HepG2 (cell line): ENCODE data around the gene ZNF138. TPM values are rescaled to one million over a fixed set of nuclear protein-coding genes. Genes with fewer than 3 reads are reported as not detected.

Experiments used
- CENPX ChIP-seq: sonication (generic); formaldehyde crosslinking; IDR thresholded peaks from 2 replicates; pipeline ENCODE4 v1.9.0; 2021; ENCODE audit warnings: mild to moderate bottlenecking, missing genetic modification reagents, moderate library complexity
- HHEX ChIP-seq: IDR thresholded peaks from 2 replicates; pipeline ENCODE4 v1.6.1; 2016; ENCODE audit warnings: control low read depth
- KLF13 ChIP-seq: sonication (generic); formaldehyde crosslinking; IDR thresholded peaks from 2 replicates; pipeline ENCODE4 v1.4.0; 2020; ENCODE audit warnings: mild to moderate bottlenecking, missing genetic modification reagents
- KLF16 ChIP-seq, 2 experiments: sonication (generic) in 1 of 2; formaldehyde crosslinking in 1 of 2; IDR thresholded peaks; 2 replicates each; pipeline versions ENCODE4 v1.6.1 to v1.8.0; 2016 to 2023; ENCODE audit warnings: missing genetic modification reagents in 2 of 2, missing compliant biosample characterization in 1 of 2
- PRDM4 ChIP-seq: sonication (generic); formaldehyde crosslinking; IDR thresholded peaks from 2 replicates; pipeline ENCODE4 v1.9.0; 2021; ENCODE audit warnings: missing genetic modification reagents, borderline replicate concordance
- RARG ChIP-seq: sonication (generic); formaldehyde crosslinking; IDR thresholded peaks from 2 replicates; pipeline ENCODE4 v1.4.0; 2020; ENCODE audit warnings: low read depth, mild to moderate bottlenecking, missing genetic modification reagents
- RBAK ChIP-seq: sonication (generic); formaldehyde crosslinking; IDR thresholded peaks from 2 replicates; pipeline ENCODE4 v1.5.1; 2020; ENCODE audit warnings: mild to moderate bottlenecking, missing genetic modification reagents
- SMARCC2 ChIP-seq: fragments of 450-650 bp; IDR thresholded peaks from 2 replicates; pipeline ENCODE4 v1.6.1; 2017; ENCODE audit warnings: antibody characterized with exemption, mild to moderate bottlenecking
- SNAPC2 ChIP-seq: sonication (generic); formaldehyde crosslinking; IDR thresholded peaks from 2 replicates; pipeline ENCODE4 v1.8.1; 2022; ENCODE audit warnings: mild to moderate bottlenecking, missing genetic modification reagents
- THAP11 ChIP-seq: IDR thresholded peaks from 2 replicates; pipeline ENCODE4 v1.6.1; 2016; ENCODE audit warnings: missing biosample characterization, missing genetic modification reagents
- ZC3H4 ChIP-seq: sonication (generic); formaldehyde crosslinking; IDR thresholded peaks from 2 replicates; pipeline ENCODE4 v1.4.0; 2020; ENCODE audit warnings: missing genetic modification reagents, borderline replicate concordance
- ZFYVE20 ChIP-seq: sonication (generic); formaldehyde crosslinking; IDR thresholded peaks from 2 replicates; pipeline ENCODE4 v1.8.0; 2023; ENCODE audit warnings: low read depth, mild to moderate bottlenecking, moderate library complexity, missing genetic modification reagents, borderline replicate concordance
- ZMYM3 ChIP-seq: sonication (generic); formaldehyde crosslinking; IDR thresholded peaks from 2 replicates; pipeline ENCODE4 v1.5.1; 2020; ENCODE audit warnings: mild to moderate bottlenecking, missing genetic modification reagents
- ZMYM4 ChIP-seq: sonication (generic); formaldehyde crosslinking; IDR thresholded peaks from 2 replicates; pipeline ENCODE4 v1.8.1; 2023; ENCODE audit warnings: mild to moderate bottlenecking, missing genetic modification reagents
- ZNF431 ChIP-seq: sonication (generic); formaldehyde crosslinking; IDR thresholded peaks from 2 replicates; pipeline ENCODE4 v1.9.0; 2022; ENCODE audit warnings: missing genetic modification reagents, low read depth, mild to moderate bottlenecking, borderline replicate concordance
- ZNF441 ChIP-seq: sonication (generic); formaldehyde crosslinking; IDR thresholded peaks from 2 replicates; pipeline ENCODE4 v1.7.0; 2021; ENCODE audit warnings: missing genetic modification reagents, borderline replicate concordance
- ZNF646 ChIP-seq: sonication (generic); formaldehyde crosslinking; IDR thresholded peaks from 2 replicates; pipeline ENCODE4 v1.9.0; 2021; ENCODE audit warnings: mild to moderate bottlenecking, missing genetic modification reagents
- ZXDC ChIP-seq: sonication (generic); formaldehyde crosslinking; IDR thresholded peaks from 2 replicates; pipeline ENCODE4 v1.5.0; 2020; ENCODE audit warnings: mild to moderate bottlenecking, missing genetic modification reagents
- polyA plus RNA-seq, 8 experiments: library from polyadenylated mRNA; depleted of rRNA in 3 of 8; stranded (reverse) in 7 of 8; unstranded in 1 of 8; fragments of >200 nt; fragmentation: Illumina TruSeq in 4 of 8; extraction: Trizol in 4 of 8; gene quantifications; 2 replicates each; pipeline versions ENCODE4 v1.2.1 to v1.2.3, GENCODE V29; 2011 to 2016; ENCODE audit warnings: low read depth in 4 of 8, missing spikeins in 1 of 8, mixed read lengths in 1 of 8; ENCODE audit not compliant: insufficient read depth in 1 of 8
- total RNA-seq, 5 experiments: library from RNA; depleted of rRNA; stranded (reverse); fragments of >200 nt; fragmentation: Illumina TruSeq; extraction: Trizol; gene quantifications; 2 replicates each; pipeline ENCODE4 v1.2.3, GENCODE V29; 2016; ENCODE audit warnings: low read depth in 1 of 5

ZNF138 gene
- total and polyA plus RNA-seq, 2 of the 13 experiments (the other 11 are each of a cell fraction or from before 2014, with no cell fraction given), result 2.7 to 5.8 TPM

- TF ChIP-seq PRDM4 (CRISPR knock-in tag) (no peak), RBAK (CRISPR knock-in tag) (peak; percentile 80; the same call in 1 of the 2 replicates), SMARCC2 (no peak), HHEX (CRISPR knock-in tag) (no peak), SNAPC2 (no peak), ZFYVE20 (CRISPR knock-in tag) (no peak), KLF16 (CRISPR knock-in tag; IDR thresholded peaks at IDR 0.05) (peak in 1 of 2 experiments; percentile 45; a peak in 1 of 4 replicates), ZMYM3 (CRISPR knock-in tag) (0 out of 2 replicates have a peak, but pooled peaks have one; percentile 26), ZNF431 (no peak), CENPX (no peak), THAP11 (CRISPR knock-in tag) (peak; percentile 58), ZNF441 (CRISPR knock-in tag) (no peak), ZC3H4 (CRISPR knock-in tag) (no peak), RARG (0 out of 2 replicates have a peak, but pooled peaks have one; percentile 43), KLF13 (CRISPR knock-in tag) (no peak), ZMYM4 (CRISPR knock-in tag) (peak; percentile 96), ZXDC (CRISPR knock-in tag) (no peak), ZNF646 (CRISPR knock-in tag) (no peak)
Measured at GRCh38 chr7:64794171-64794844, at the start of gene ZNF138 (continued).
